GM03348 (cell line): ENCODE measurements around the gene LRRC37A.
A peak's percentile ranks its signal among the peaks of the same experiment; 100 is the strongest.
"Not testable (repeated sequence)": the region's sequence is repeated elsewhere in the genome, so short reads cannot be mapped to it uniquely, and the experiment has no call there.

ENCODE experiments used
- DNase-seq: peaks from one replicate; pipeline ENCODE4 v3.0.0; 2012; ENCODE audit warnings: low spot score

LRRC37A gene

GRCh38 chr17:46294831-46295230, at the start of gene LRRC37A:
Gene LRRC37A (plus strand): TSS chr17:46295131. CDS start chr17:46295134, 3 bp downstream.
- DNase-seq, result not testable (repeated sequence)

- DNase-seq, result not testable (repeated sequence)
These were observed 45.8 kb upstream of the LRRC37A start for GRCh38 chr17:46249153-46249552.

- DNase-seq, result not testable (repeated sequence)
These were observed 42.1 kb upstream of the LRRC37A start for GRCh38 chr17:46252804-46253203.

GRCh38 chr17:46253722-46254121, 41.2 kb upstream of the LRRC37A start:
- DNase-seq, result peak; percentile 66

- DNase-seq, result not testable (repeated sequence)
These were observed 40.7 kb upstream of the LRRC37A start for GRCh38 chr17:46254215-46254614.

GRCh38 chr17:46256369-46256768, 38.6 kb upstream of the LRRC37A start:
- DNase-seq, result not testable (repeated sequence)

- DNase-seq, result not testable (repeated sequence)
These were observed 34.9 kb upstream of the LRRC37A start for GRCh38 chr17:46259845-46260661.

- DNase-seq, result no peak
These were observed 32.7 kb upstream of the LRRC37A start for GRCh38 chr17:46262271-46262670.

GRCh38 chr17:46264456-46265198, 30.3 kb upstream of the LRRC37A start:
- peak; percentile 60 for DNase-seq

GRCh38 chr17:46266063-46266655, 28.8 kb upstream of the LRRC37A start:
- DNase-seq, result peak; percentile 20

GRCh38 chr17:46266656-46267544, 28.0 kb upstream of the LRRC37A start:
- peak; percentile 98 for DNase-seq

GRCh38 chr17:46270032-46270431, 24.9 kb upstream of the LRRC37A start:
- no peak for DNase-seq

- DNase-seq, result no peak
These were observed 21.2 kb upstream of the LRRC37A start for GRCh38 chr17:46273541-46274236.

- DNase-seq, result no peak
These were observed 20.7 kb upstream of the LRRC37A start for GRCh38 chr17:46274238-46274637.

- not testable (repeated sequence) for DNase-seq
These were observed 18.0 kb upstream of the LRRC37A start for GRCh38 chr17:46276728-46277479.

GRCh38 chr17:46281336-46281735, 13.6 kb upstream of the LRRC37A start:
- DNase-seq, result not testable (repeated sequence)

- DNase-seq, result not testable (repeated sequence)
These were observed 12.3 kb upstream of the LRRC37A start for GRCh38 chr17:46282635-46283034.

GRCh38 chr17:46284467-46284866, 10.5 kb upstream of the LRRC37A start:
- not testable (repeated sequence) for DNase-seq

GRCh38 chr17:46285500-46285899, 9.4 kb upstream of the LRRC37A start:
- DNase-seq, result not testable (repeated sequence)

- peak; percentile 31 for DNase-seq
These were observed 8.1 kb upstream of the LRRC37A start for GRCh38 chr17:46286764-46287221.
